ENCODE data around the gene CTXND2.

DNA sequence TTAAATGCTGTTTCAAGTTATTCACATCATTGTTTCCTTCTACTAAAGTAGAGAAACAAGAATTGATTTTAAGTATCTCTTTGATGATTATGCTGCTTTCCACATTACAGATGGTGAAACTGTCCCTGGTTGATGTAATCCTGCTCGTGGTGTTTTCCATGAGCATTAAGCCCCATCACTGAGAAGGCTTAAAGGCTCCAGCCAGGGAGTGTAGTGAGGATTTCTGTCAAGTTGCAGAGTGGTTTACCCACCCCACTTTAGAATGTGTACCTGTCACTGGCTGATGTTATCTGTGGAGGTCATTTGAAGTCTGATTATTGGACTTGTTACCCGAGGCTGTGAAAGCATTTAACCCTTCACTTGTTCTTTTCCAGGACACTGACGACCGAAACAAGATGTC lies 74.8 kb downstream of the CTXND2 start:
- TF ChIP-seq POLR2A (IDR thresholded peaks at IDR 0.05) (no peak), CTCF (IDR thresholded peaks at IDR 0.05) (no peak)
